K562 (cell line): Measurements from ENCODE around the gene SCMH1. TPM values are rescaled to one million over a fixed set of nuclear protein-coding genes. Genes with fewer than 3 reads are reported as not detected.

Experiments used
- CBX2 ChIP-seq: fragments of 200-600 bp; sonication (generic); IDR thresholded peaks from one replicate; pipeline ENCODE4 v1.6.1; 2012; ENCODE audit warnings: mild to moderate bottlenecking, low read length, inconsistent platforms; ENCODE audit not compliant: insufficient read depth, poor library complexity, severe bottlenecking
- CSDE1 ChIP-seq, 2 experiments: fragments of 450-650 bp; IDR thresholded peaks; 2 replicates each; pipeline ENCODE4 v1.6.1; 2016; ENCODE audit warnings: mild to moderate bottlenecking in 1 of 2
- FOXA3 ChIP-seq, 2 experiments: fragments of 450-650 bp in 1 of 2; sonication (generic) in 1 of 2; formaldehyde crosslinking; IDR thresholded peaks in 1 of 2; conservative IDR thresholded peaks in 1 of 2; 2 replicates each; pipeline versions ENCODE4 v1.4.0 to v1.8.0; 2020 to 2022; ENCODE audit warnings: mild to moderate bottlenecking in 2 of 2, missing genetic modification reagents in 1 of 2
- HDGF ChIP-seq: fragments of 450-650 bp; IDR thresholded peaks from 2 replicates; pipeline ENCODE4 v1.6.1; 2016
- KLF13 ChIP-seq: fragments of 450-650 bp; IDR thresholded peaks from 2 replicates; pipeline ENCODE4 v1.6.1; 2016; ENCODE audit warnings: missing genetic modification characterization, low read depth, mild to moderate bottlenecking, missing compliant biosample characterization, moderate library complexity, borderline replicate concordance
- RBBP5 ChIP-seq: fragments of 200-600 bp; sonication (generic); IDR thresholded peaks from 2 replicates; pipeline ENCODE4 v1.6.1; 2012; ENCODE audit warnings: borderline replicate concordance, mild to moderate bottlenecking, low read length, control low read depth, inconsistent platforms; ENCODE audit not compliant: insufficient read depth, poor library complexity, severe bottlenecking
- RBM34 ChIP-seq: fragments of 200-400 bp; formaldehyde crosslinking; IDR thresholded peaks from 2 replicates; pipeline ENCODE4 v1.6.1; 2018; ENCODE audit warnings: low read length, borderline replicate concordance; ENCODE audit not compliant: insufficient read depth
- SAFB ChIP-seq: fragments of 200-400 bp; formaldehyde crosslinking; IDR thresholded peaks from 2 replicates; pipeline ENCODE4 v1.6.1; 2017; ENCODE audit warnings: low read depth, low read length, borderline replicate concordance
- SIRT6 ChIP-seq: IDR thresholded peaks from one replicate; pipeline ENCODE4 v1.6.1; 2012; ENCODE audit warnings: low read depth, mild to moderate bottlenecking, control low read depth, inconsistent platforms, low read length, moderate library complexity
- SMAD4 ChIP-seq: fragments of 250-450 bp; sonication (Bioruptor Pico); conservative IDR thresholded peaks from 2 replicates; pipeline ENCODE4 v1.8.0; 2021; ENCODE audit warnings: inconsistent platforms, mild to moderate bottlenecking, moderate library complexity
- TEAD4 ChIP-seq, 2 experiments: sonication (generic) in 1 of 2; formaldehyde crosslinking in 1 of 2; IDR thresholded peaks; 2 replicates each; pipeline versions ENCODE4 v1.6.1 to v1.8.0; 2012 to 2022; ENCODE audit warnings: borderline replicate concordance in 1 of 2, inconsistent platforms in 1 of 2, low read length in 1 of 2, mild to moderate bottlenecking in 1 of 2, missing genetic modification reagents in 1 of 2
- ZC3H4 ChIP-seq: sonication (generic); formaldehyde crosslinking; IDR thresholded peaks from 2 replicates; pipeline ENCODE4 v1.9.0; 2021; ENCODE audit warnings: missing genetic modification reagents, borderline replicate concordance
- ZKSCAN3 ChIP-seq: fragments of 250-450 bp; sonication (Bioruptor Pico); IDR thresholded peaks from 2 replicates; pipeline ENCODE4 v1.4.0; 2020
- ZNF24 ChIP-seq: fragments of 450-650 bp; IDR thresholded peaks from 2 replicates; pipeline ENCODE4 v1.6.1; 2016
- ZNF263 ChIP-seq: sonication (generic); formaldehyde crosslinking; IDR thresholded peaks from 2 replicates; pipeline ENCODE4 v1.8.0; 2022; ENCODE audit warnings: mild to moderate bottlenecking, missing genetic modification reagents, borderline replicate concordance
- polyA plus RNA-seq, 8 experiments: library from polyadenylated mRNA; depleted of rRNA in 4 of 8; stranded (reverse) in 5 of 8; unstranded in 3 of 8; fragments of >200 nt; fragmentation: Nextera tagmentation in 2 of 8; fragmentation: Illumina TruSeq in 1 of 8; extraction: Ambion mirVana in 2 of 8; extraction: Trizol in 1 of 8; gene quantifications; 2 replicates each; pipeline versions ENCODE4 v1.2.1 to v1.2.3, GENCODE V29; 2011 to 2014; ENCODE audit warnings: inconsistent platforms in 1 of 8, missing spikeins in 1 of 8
- total RNA-seq, 7 experiments: library from RNA; depleted of rRNA in 6 of 7; stranded (reverse); fragments of >200 nt in 6 of 7; fragmentation: Illumina TruSeq in 2 of 7; extraction: Trizol in 2 of 7; gene quantifications; 2 replicates each; pipeline versions ENCODE4 v1.2.1 to v1.2.3, GENCODE V29; 2011 to 2021; ENCODE audit warnings: low replicate concordance in 1 of 7
- TF ChIP-seq, protein P1 (sequence below): fragments of 450-650 bp; formaldehyde crosslinking; IDR thresholded peaks from 2 replicates; pipeline ENCODE4 v1.4.0; 2020; ENCODE audit warnings: mild to moderate bottlenecking, moderate library complexity
- TF ChIP-seq, protein P2 (sequence below): fragments of 250-450 bp; sonication (Bioruptor Pico); IDR thresholded peaks from 2 replicates; pipeline ENCODE4 v1.9.0; 2021; ENCODE audit warnings: mild to moderate bottlenecking, inconsistent platforms
- TF ChIP-seq, protein P3 (sequence below): IDR thresholded peaks from 2 replicates; pipeline ENCODE4 v1.6.1; 2011; ENCODE audit not compliant: insufficient read length; ENCODE audit errors: extremely low read depth
- TF ChIP-seq, protein P4 (sequence below): fragments of 250-450 bp; sonication (Bioruptor Pico); IDR thresholded peaks from 2 replicates; pipeline ENCODE4 v1.5.0; 2021; ENCODE audit warnings: mild to moderate bottlenecking, moderate library complexity

The SCMH1 gene
- total and polyA plus RNA-seq, 9 of the 15 experiments (the other 6 are each of a cell fraction or from before 2014, with no cell fraction given): 8.5 to 37.0 (median 26.8) TPM

DNA sequence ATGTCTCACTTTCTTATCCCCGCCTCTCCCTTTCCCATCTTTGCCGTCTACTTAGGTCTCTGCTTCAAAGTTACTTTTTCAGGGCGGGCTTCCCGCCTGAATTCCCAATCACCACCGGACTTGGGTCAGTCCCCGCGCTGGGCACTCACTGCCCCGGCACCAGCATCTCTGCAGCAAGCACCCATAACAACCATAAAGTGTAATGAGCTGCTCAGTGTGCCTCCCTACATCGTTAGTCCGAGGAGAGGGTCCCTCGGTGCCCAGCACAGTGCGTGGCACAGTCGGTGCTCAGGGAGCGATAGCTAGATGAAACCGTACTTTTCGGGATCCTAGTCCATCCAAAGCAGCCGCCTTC, 263.2 kb downstream of the SCMH1 start (continued):
- TF ChIP-seq SIRT6: no peak
- TF ChIP-seq ZKSCAN3 (CRISPR knock-in tag): no peak
- TF ChIP-seq CSDE1 (IDR thresholded peaks at IDR 0.05): no peak
- 0 out of 2 replicates have a peak, but pooled peaks have one; percentile 11 for TF ChIP-seq SMAD4 (CRISPR knock-in tag)
- no peak for TF ChIP-seq HDGF
- no peak for TF ChIP-seq SAFB
- no peak for TF ChIP-seq RBBP5
- no peak for TF ChIP-seq RBM34
- TF ChIP-seq, protein P1, sequence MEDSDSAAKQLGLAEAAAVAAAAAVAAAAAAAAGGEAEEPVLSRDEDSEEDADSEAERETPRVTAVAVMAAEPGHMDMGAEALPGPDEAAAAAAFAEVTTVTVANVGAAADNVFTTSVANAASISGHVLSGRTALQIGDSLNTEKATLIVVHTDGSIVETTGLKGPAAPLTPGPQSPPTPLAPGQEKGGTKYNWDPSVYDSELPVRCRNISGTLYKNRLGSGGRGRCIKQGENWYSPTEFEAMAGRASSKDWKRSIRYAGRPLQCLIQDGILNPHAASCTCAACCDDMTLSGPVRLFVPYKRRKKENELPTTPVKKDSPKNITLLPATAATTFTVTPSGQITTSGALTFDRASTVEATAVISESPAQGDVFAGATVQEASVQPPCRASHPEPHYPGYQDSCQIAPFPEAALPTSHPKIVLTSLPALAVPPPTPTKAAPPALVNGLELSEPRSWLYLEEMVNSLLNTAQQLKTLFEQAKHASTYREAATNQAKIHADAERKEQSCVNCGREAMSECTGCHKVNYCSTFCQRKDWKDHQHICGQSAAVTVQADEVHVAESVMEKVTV: no peak
- no peak for TF ChIP-seq ZNF24
- TF ChIP-seq TEAD4 (IDR thresholded peaks at IDR 0.05; ENCODE audit: low read length): no peak
- TF ChIP-seq TEAD4 (CRISPR knock-in tag; IDR thresholded peaks at IDR 0.05; ENCODE audit: borderline replicate concordance): 0 out of 2 replicates have a peak, but pooled peaks have one; percentile 35
- no peak for TF ChIP-seq CBX2
- 0 out of 4 replicates have a peak, but pooled peaks of 1 of the 2 experiments have one; percentile 49 for TF ChIP-seq FOXA3 (CRISPR knock-in tag; conservative IDR thresholded peaks at IDR 0.05 in 1 of 2, IDR thresholded peaks at IDR 0.05 in 1 of 2)
- TF ChIP-seq, protein P2, sequence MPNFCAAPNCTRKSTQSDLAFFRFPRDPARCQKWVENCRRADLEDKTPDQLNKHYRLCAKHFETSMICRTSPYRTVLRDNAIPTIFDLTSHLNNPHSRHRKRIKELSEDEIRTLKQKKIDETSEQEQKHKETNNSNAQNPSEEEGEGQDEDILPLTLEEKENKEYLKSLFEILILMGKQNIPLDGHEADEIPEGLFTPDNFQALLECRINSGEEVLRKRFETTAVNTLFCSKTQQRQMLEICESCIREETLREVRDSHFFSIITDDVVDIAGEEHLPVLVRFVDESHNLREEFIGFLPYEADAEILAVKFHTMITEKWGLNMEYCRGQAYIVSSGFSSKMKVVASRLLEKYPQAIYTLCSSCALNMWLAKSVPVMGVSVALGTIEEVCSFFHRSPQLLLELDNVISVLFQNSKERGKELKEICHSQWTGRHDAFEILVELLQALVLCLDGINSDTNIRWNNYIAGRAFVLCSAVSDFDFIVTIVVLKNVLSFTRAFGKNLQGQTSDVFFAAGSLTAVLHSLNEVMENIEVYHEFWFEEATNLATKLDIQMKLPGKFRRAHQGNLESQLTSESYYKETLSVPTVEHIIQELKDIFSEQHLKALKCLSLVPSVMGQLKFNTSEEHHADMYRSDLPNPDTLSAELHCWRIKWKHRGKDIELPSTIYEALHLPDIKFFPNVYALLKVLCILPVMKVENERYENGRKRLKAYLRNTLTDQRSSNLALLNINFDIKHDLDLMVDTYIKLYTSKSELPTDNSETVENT: 0 out of 2 replicates have a peak, but pooled peaks have one; percentile 14
- TF ChIP-seq, protein P3, sequence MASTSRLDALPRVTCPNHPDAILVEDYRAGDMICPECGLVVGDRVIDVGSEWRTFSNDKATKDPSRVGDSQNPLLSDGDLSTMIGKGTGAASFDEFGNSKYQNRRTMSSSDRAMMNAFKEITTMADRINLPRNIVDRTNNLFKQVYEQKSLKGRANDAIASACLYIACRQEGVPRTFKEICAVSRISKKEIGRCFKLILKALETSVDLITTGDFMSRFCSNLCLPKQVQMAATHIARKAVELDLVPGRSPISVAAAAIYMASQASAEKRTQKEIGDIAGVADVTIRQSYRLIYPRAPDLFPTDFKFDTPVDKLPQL: no peak
- TF ChIP-seq, protein P4, sequence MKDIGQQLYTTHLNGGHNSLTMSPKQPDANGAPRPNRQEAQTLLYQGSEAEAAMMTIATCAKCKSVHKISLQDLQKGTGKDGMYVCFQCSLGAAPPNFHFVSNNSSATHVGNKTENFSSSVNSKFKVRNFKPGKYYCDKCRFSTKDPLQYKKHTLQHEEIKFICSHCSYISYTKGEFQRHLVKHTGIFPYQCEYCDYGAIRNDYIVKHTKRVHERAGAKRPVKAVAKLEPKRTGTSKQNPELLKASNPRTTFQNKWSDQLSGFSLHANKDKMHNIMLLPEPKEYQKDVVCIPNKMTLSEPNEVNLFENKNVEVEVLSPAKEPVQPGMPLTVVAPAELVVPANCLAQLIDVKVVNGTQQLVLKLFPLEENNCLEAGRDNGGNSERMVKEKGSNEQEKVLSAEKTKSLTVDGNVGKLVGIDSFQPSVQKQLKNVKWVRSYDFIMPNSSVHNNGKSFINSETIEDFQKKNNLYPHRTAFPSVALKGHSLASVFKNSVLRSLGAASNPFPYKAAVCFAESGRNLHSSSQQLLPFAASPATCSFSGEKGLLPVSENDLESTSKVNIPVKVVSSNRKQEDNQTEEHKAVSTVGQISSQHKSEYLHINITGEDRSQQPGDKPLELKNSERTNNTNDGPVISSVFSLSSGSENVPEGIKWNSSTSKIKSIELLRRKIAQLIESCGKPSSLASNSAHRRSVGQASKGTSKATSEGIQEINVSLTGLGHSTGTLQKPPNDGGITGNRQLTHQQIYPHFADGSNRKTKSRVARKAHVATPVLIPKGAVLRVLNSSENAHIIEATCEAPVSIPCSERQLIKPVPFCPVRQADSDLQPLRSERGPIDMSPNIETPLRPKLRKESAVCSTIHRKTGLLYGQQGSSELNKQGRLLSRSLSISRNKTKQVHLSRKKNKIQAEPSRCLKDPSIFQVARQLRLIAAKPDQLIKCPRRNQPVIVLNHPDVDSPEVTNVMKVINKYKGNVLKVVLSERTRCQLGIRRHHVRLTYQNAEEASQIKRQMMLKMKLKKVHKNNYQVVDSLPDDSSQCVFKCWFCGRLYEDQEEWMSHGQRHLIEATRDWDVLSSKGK (CRISPR knock-in tag): no peak
- TF ChIP-seq KLF13 (tag): no peak
- no peak for TF ChIP-seq ZC3H4 (CRISPR knock-in tag)
- TF ChIP-seq ZNF263 (CRISPR knock-in tag): peak; percentile 23; the same call in 1 of the 2 replicates
